Lung microvascular endothelial cell (primary cell): ENCODE results near the gene ZNF488. TPM values are rescaled to one million over a fixed set of nuclear protein-coding genes. Genes with fewer than 3 reads are reported as not detected.

ENCODE experiments used
- total RNA-seq: library from RNA; depleted of rRNA; stranded (reverse); fragments of >200 nt; gene quantifications from 2 replicates; pipeline ENCODE4 v1.2.1, GENCODE V29; 2014

The ZNF488 gene
- total RNA-seq, 1 donor from 2014 or later = under 0.01 TPM

Other genes with a start within 250 kb of the ZNF488 start
- gene GDF10, start 84.1 kb downstream of the ZNF488 start, total RNA-seq = under 0.01 TPM in 1 of 2 replicates, not detected in the other
- gene GDF2, start 61.8 kb downstream of the ZNF488 start, total RNA-seq = not detected in 2 replicates
- not detected in 2 replicates for gene RBP3, start 35.9 kb downstream of the ZNF488 start, total RNA-seq
- under 0.01 TPM in 1 of 2 replicates, not detected in the other for gene ANXA8, start 99.8 kb upstream of the ZNF488 start, total RNA-seq
- not detected in 2 replicates for gene FAM25G, start 107.4 kb upstream of the ZNF488 start, total RNA-seq
- 0.65 and 0.79 TPM in 2 replicates for gene AGAP9, start 139.3 kb upstream of the ZNF488 start, total RNA-seq